Activated CD4-positive, alpha-beta memory T cell treated with anti-CD3 and anti-CD28 coated beads, Interleukin-2, amount 10 ng/mL, durations not matched to agents 7 days and 5 days (primary cell): ENCODE measurements around the gene WDR33. TPM values are rescaled to one million over a fixed set of nuclear protein-coding genes. Genes with fewer than 3 reads are reported as not detected.
"Not testable (repeated sequence)": the region's sequence is repeated elsewhere in the genome, so short reads cannot be mapped to it uniquely, and the experiment has no call there.

Experiments
- CTCF ChIA-PET: fragments of 350-600 bp; sonication (Branson Sonifier 250); formaldehyde crosslinking; loops from one replicate; lab custom pipeline; 2021; ENCODE audit warnings: antibody characterized with exemption, inconsistent platforms; lab: Charles Lee
- POLR2A ChIA-PET: fragments of 350-600 bp; sonication (Branson Sonifier 250); formaldehyde crosslinking; loops from one replicate; lab custom pipeline; 2021; ENCODE audit warnings: antibody characterized with exemption; lab: Charles Lee
- DNase-seq: peaks from one replicate; pipeline ENCODE4 v3.0.0-alpha.2; 2020
- H3K27ac Mint-ChIP-seq: one replicate; pipeline ENCODE4 v1.8.0; 2021; ENCODE audit warnings: mild to moderate bottlenecking, mixed read lengths
- H3K27me3 Mint-ChIP-seq: one replicate; pipeline ENCODE4 v1.8.0; 2021; ENCODE audit warnings: mixed read lengths
- H3K36me3 Mint-ChIP-seq: one replicate; pipeline ENCODE4 v1.8.0; 2021; ENCODE audit warnings: low read depth, mixed read lengths
- H3K4me1 Mint-ChIP-seq: one replicate; pipeline ENCODE4 v1.8.0; 2021; ENCODE audit warnings: mixed read lengths
- H3K4me3 Mint-ChIP-seq: one replicate; pipeline ENCODE4 v1.8.0; 2021; ENCODE audit warnings: mild to moderate bottlenecking, mixed read lengths
- H3K9me3 Mint-ChIP-seq: one replicate; pipeline ENCODE4 v1.8.0; 2021; ENCODE audit warnings: mixed read lengths
- total RNA-seq, 2 experiments: library from RNA; stranded (reverse); gene quantifications; one replicate each; pipeline ENCODE4 v1.2.3, GENCODE V29; 2021

WDR33 gene
- total RNA-seq, 2 experiments from 2014 or later: 63.7 to 65.1 TPM

GRCh38 chr2:127829845-127830246 is 18.9 kb upstream of the WDR33 start:
- peak; percentile 73 for DNase-seq
- H3K4me1 Mint-ChIP-seq: peaks cover 30% of the 10 kb centered on the region
- ChIA-PET POLR2A (interaction anchor here (0.8 to 2.0 kb wide), 6 partner anchors 19 to 262 kb away, joined by 3 to 16 read pairs (median 4); partner anchors contain the start of genes POLR2D, UGGT1 and WDR33), CTCF (interaction anchor here (0.6 to 1.2 kb wide), 5 partner anchors 19 to 492 kb away, joined by 3 to 7 read pairs (median 3); partner anchors contain the start of gene WDR33)
- no peak overlapping the region for H3K4me3 Mint-ChIP-seq
- H3K9me3 Mint-ChIP-seq: peaks cover 18% of the 10 kb centered on the region
- peaks cover 7% of the 10 kb centered on the region for H3K36me3 Mint-ChIP-seq
- peaks cover 1% of the 10 kb centered on the region for H3K27me3 Mint-ChIP-seq
- no peak overlapping the region for H3K27ac Mint-ChIP-seq

GRCh38 chr2:127826708-127827107 is 15.7 kb upstream of the WDR33 start:
- POLR2A ChIA-PET: interaction anchor here (1.5 kb wide), 1 partner anchor 15 kb away, joined by 4 read pairs; no protein-coding TSS in a partner anchor
- H3K36me3 Mint-ChIP-seq, H3K27ac Mint-ChIP-seq, CTCF ChIA-PET, H3K27me3 Mint-ChIP-seq, H3K4me3 Mint-ChIP-seq, DNase-seq: not testable (repeated sequence)
- H3K4me1 Mint-ChIP-seq: peaks cover 30% of the 10 kb centered on the region
- peaks cover 24% of the 10 kb centered on the region for H3K9me3 Mint-ChIP-seq

DNA sequence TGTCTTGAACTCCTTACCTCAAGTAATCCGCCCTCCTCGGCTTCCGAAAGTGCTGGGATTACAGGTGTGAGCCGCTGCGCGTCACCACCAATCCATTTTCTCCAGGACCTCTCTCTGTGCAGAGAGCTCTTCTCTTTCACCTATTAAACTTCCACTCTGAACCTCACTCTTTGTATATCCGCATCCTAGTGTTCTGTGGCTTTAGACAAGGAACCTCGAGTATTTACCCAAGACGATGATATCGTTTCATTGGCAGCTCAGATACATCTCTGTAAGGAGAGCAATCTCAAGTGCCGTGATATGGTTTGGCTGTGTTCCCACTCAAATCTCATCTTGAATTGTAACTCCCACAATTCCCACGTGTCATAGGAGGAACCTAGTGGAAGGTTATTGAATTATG is 15.1 kb upstream of the WDR33 start:
- H3K9me3 Mint-ChIP-seq: peaks cover 29% of the 10 kb centered on the region
- ChIA-PET POLR2A (interaction anchor here (1.3 to 1.5 kb wide), 2 partner anchors 15 to 31 kb away, joined by 3 to 4 read pairs; no protein-coding TSS in a partner anchor), CTCF (no interaction called here)
- H3K4me1 Mint-ChIP-seq: peaks cover 29% of the 10 kb centered on the region
- DNase-seq: no peak
- peaks cover 7% of the 10 kb centered on the region for H3K36me3 Mint-ChIP-seq
- no peak overlapping the region for H3K4me3 Mint-ChIP-seq
- peaks cover 7% of the 10 kb centered on the region for H3K27me3 Mint-ChIP-seq
- no peak overlapping the region for H3K27ac Mint-ChIP-seq

GRCh38 chr2:127820080-127820668 is 9.2 kb upstream of the WDR33 start:
- no peak overlapping the region for H3K4me3 Mint-ChIP-seq
- H3K36me3 Mint-ChIP-seq: peaks cover 3% of the 10 kb centered on the region
- ChIA-PET POLR2A (interaction anchor here (0.9 kb wide), 1 partner anchor 9 kb away, joined by 4 read pairs; no protein-coding TSS in a partner anchor), CTCF (no interaction called here)
- no peak overlapping the region for H3K27ac Mint-ChIP-seq
- H3K27me3 Mint-ChIP-seq: peaks cover 14% of the 10 kb centered on the region
- peaks cover 33% of the 10 kb centered on the region for H3K9me3 Mint-ChIP-seq
- DNase-seq: no peak
- no peaks in the 10 kb centered on the region for H3K4me1 Mint-ChIP-seq

DNA sequence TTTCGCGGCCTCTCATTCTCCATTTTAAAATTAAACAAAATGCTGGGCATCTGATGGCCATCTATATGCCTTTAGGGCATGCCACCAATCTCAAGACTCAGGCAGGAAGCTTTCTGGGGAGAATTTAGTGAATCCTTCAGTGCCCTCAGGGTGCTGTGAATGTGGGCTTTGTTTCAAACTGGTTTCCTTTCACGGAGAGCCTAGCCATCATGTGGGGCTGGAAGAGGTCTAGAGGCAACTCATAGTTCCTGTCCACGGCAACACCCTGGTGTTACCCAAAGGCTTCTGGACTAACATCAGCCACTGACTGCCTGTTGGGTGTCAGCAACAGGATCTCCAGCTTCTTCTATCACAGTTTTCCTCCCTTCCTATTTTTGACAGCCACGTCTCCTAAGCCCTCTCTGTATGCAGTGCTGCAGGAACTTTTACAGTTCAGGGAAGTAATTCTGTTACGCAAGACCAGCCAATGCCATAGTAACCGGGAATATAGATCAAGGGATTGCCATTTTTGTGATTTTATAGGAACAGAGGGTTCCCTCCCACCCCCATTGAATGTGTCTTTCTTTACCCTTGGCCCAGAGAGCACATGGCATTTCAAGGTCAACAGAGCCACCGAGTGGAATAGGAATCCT is 7.9 kb upstream of the WDR33 start:
- H3K4me3 Mint-ChIP-seq: no peak overlapping the region
- no peak for DNase-seq
- no peak overlapping the region for H3K27ac Mint-ChIP-seq
- H3K9me3 Mint-ChIP-seq: peaks cover 33% of the 10 kb centered on the region
- CTCF ChIA-PET: no interaction called here
- peaks cover 3% of the 10 kb centered on the region for H3K36me3 Mint-ChIP-seq
- peaks cover 18% of the 10 kb centered on the region for H3K27me3 Mint-ChIP-seq
- H3K4me1 Mint-ChIP-seq: no peaks in the 10 kb centered on the region
- POLR2A ChIA-PET: no interaction called here

DNA sequence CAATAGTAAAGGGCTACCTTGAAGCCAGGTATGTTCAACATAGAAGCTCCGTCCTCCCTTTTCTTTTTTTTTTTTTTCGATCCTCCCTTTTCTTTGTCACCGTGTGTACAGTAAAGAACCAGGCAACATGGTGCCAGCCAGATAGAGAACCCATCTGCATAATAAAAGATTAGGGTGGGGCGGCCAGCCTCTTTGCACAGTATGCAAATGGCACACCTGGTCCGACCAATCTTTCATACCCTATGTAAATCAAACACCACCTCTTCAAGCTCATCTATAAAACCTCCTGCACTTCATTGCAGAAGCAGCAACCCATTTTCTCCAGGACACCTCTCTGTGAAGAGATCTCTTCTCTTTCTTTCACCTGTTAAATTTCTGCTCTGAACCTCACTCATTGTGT is 7.3 kb upstream of the WDR33 start:
- CTCF ChIA-PET: no interaction called here
- POLR2A ChIA-PET: no interaction called here
- H3K4me3 Mint-ChIP-seq: no peak overlapping the region

DNA sequence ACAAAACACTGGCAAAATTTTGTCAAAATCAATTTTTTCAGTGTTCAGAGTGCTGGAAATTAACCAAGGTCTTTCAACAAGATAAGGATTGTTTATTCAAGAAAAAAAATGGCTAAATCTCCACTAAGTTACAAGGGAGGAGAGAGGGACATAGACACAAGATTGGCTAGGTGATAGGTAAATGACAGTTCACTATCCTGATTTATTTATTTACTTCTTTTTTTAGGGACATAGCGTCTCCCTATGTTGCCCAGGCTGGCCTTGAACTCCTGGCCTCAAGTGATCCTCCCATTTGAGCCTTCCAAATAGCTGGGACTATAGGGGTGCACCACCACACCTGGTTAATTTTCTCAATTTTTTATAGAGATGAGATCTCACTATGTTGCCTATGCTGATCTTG is 3.7 kb upstream of the WDR33 start:
- no peak for DNase-seq
- CTCF ChIA-PET: no interaction called here
- Mint-ChIP-seq H3K27me3 (peaks cover 13% of the 10 kb centered on the region), H3K27ac (no peak overlapping the region), H3K9me3 (peaks cover 10% of the 10 kb centered on the region), H3K36me3 (peaks cover 13% of the 10 kb centered on the region), H3K4me3 (no peak overlapping the region), H3K4me1 (peaks cover 23% of the 10 kb centered on the region)
- POLR2A ChIA-PET: no interaction called here

More for the DNA sequence above, 7.3 kb upstream of the WDR33 start:
- H3K4me1 Mint-ChIP-seq: no peaks in the 10 kb centered on the region
- H3K36me3 Mint-ChIP-seq: peaks cover 3% of the 10 kb centered on the region
- DNase-seq: no peak
- H3K9me3 Mint-ChIP-seq: peaks cover 33% of the 10 kb centered on the region
- peaks cover 18% of the 10 kb centered on the region for H3K27me3 Mint-ChIP-seq
- no peak overlapping the region for H3K27ac Mint-ChIP-seq

DNA sequence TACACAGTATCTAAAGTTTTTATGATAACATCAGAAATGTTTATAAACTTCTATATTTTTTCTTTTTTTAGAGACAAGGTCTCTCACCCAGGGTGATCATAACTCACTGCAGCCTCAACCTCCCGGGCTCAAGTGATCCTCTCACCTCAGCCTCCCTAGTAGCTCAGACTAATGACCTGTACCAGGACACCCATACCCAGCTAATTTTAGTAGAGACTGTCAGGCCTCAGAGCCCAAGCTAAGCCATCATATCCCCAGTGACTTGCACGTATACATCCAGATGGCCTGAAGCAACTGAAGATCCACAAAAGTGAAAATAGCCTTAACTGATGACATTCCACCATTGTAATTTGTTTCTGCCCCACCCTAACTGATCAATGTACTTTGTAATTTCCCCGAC is 1.5 kb upstream of the WDR33 start:
- Mint-ChIP-seq H3K4me3 (peak overlapping the region; percentile 12), H3K36me3 (peaks cover 20% of the 10 kb centered on the region), H3K4me1 (peaks cover 40% of the 10 kb centered on the region)
- H3K27ac Mint-ChIP-seq, CTCF ChIA-PET, H3K27me3 Mint-ChIP-seq, DNase-seq, H3K9me3 Mint-ChIP-seq: not testable (repeated sequence)
- POLR2A ChIA-PET: interaction anchor here (1.5 to 3.0 kb wide), 5 partner anchors 18 to 216 kb away, joined by 6 to 22 read pairs (median 16); partner anchors contain the start of genes POLR2D, SAP130 and SFT2D3

DNA sequence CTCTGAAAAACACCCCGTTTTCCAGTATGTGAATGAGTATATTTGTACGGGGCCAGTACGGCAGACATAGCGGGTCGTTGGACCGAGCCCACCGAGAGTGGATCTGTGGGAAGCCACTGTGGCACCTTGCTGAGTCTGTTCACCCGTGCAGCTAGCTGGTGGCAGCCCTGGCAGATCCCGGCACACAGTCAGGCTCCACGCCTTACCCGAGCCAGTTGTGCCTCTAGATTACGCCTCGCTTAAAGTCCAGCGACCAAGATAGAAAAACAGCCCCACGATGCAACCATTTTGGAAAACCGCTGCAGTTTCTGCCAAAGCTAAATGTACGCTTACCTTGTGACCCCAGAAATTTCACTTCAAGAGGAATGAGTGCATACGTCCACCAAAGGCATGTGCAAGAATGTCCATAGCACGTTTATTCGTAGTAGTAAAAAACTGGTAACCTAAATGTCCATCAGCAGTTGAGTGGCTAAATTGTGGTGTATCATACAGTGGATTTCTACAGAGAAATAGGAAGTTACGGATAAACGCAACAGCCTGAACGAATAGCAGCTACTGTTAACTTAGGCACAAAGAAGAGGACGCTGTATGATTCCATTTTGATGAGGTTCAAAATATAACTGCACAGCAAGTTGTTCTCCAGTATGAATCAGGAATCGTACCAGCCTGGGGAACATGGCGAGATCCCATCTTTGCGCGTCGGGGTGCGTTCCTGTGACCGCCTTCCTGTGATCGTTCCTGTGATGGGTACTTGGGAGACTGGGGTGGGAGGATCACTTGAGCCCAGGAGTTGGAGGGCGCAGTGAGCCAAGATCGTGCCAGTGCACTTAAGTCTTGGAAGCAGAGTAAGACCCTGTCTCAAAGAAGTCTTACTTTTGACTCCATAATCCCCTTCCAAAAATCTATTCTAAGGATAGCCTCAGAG is 688 bp upstream of the WDR33 start:
- H3K4me3 Mint-ChIP-seq: peak overlapping the region; percentile 100
- H3K9me3 Mint-ChIP-seq: no peaks in the 10 kb centered on the region
- no peak for DNase-seq
- POLR2A ChIA-PET: interaction anchor here (0.9 to 3.0 kb wide), 13 partner anchors 9 to 518 kb away, joined by 3 to 22 read pairs (median 6); partner anchors contain the start of genes ERCC3, IWS1, POLR2D and SAP130
- CTCF ChIA-PET: interaction anchor here (0.6 to 1.6 kb wide), 7 partner anchors 11 to 220 kb away, joined by 3 to 7 read pairs (median 4); no protein-coding TSS in a partner anchor
- H3K27me3 Mint-ChIP-seq: peaks cover 4% of the 10 kb centered on the region
- H3K36me3 Mint-ChIP-seq: peaks cover 22% of the 10 kb centered on the region
- H3K27ac Mint-ChIP-seq: peak overlapping the region; percentile 96
- H3K4me1 Mint-ChIP-seq: peaks cover 45% of the 10 kb centered on the region

DNA sequence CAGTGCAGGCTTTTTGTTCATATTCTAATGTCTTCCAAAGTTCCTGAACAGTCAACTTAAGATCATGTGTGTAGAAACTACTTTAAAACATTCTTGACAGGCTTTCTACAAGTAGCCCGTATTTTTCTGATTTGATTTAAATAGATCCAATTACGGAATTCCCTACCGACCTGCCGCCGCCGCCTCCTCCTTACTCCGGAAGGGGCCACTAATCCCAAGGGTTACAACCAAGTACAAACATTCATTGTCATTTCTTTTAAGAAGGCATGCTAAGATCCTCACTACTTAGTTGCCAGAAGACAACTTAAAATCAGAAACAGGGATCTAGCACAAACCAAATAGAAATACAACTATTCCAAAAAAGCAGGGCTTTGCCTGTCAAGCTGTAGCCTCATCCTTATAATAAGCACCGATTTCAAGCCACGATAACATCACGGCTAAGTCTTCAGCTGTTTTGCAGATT is 784 bp downstream of the WDR33 start:
- ChIA-PET POLR2A (interaction anchor here (0.9 to 3.0 kb wide), 10 partner anchors 11 to 284 kb away, joined by 3 to 22 read pairs (median 6); partner anchors contain the start of genes IWS1, POLR2D, SFT2D3 and UGGT1), CTCF (interaction anchor here (1.4 to 1.5 kb wide), 2 partner anchors 20 to 108 kb away, joined by 5 to 7 read pairs; no protein-coding TSS in a partner anchor)
- peaks cover 4% of the 10 kb centered on the region for H3K27me3 Mint-ChIP-seq
- peak overlapping the region; percentile 100 for H3K4me3 Mint-ChIP-seq
- peak overlapping the region; percentile 96 for H3K27ac Mint-ChIP-seq
- DNase-seq: no peak
- peaks cover 32% of the 10 kb centered on the region for H3K36me3 Mint-ChIP-seq
- peaks cover 55% of the 10 kb centered on the region for H3K4me1 Mint-ChIP-seq
- H3K9me3 Mint-ChIP-seq: no peaks in the 10 kb centered on the region

GRCh38 chr2:127807678-127808353 is 3.2 kb downstream of the WDR33 start:
- CTCF ChIA-PET: interaction anchor here (1.2 kb wide), 1 partner anchor 106 kb away, joined by 3 read pairs; no protein-coding TSS in a partner anchor
- POLR2A ChIA-PET: interaction anchor here (0.8 to 2.6 kb wide), 5 partner anchors 14 to 106 kb away, joined by 3 to 9 read pairs (median 5); no protein-coding TSS in a partner anchor
- no peaks in the 10 kb centered on the region for H3K9me3 Mint-ChIP-seq
- no peak for DNase-seq
- no peaks in the 10 kb centered on the region for H3K27me3 Mint-ChIP-seq
- H3K4me3 Mint-ChIP-seq: peak overlapping the region; percentile 38
- peaks cover 61% of the 10 kb centered on the region for H3K4me1 Mint-ChIP-seq
- peaks cover 38% of the 10 kb centered on the region for H3K36me3 Mint-ChIP-seq
- H3K27ac Mint-ChIP-seq: no peak overlapping the region
